NB4 (cell line): ENCODE measurements around the gene ELL.

ENCODE experiments used
- DNase-seq: peaks from one replicate; pipeline ENCODE4 v3.0.0; 2010; ENCODE audit warnings: low read depth
- H3K4me3 ChIP-seq: one replicate; pipeline ENCODE4 v1.5.1; 2011; ENCODE audit warnings: mild to moderate bottlenecking, low read depth, low read length, moderate library complexity
- MYC ChIP-seq: IDR thresholded peaks from 2 replicates; pipeline ENCODE4 v1.6.1; 2011; ENCODE audit warnings: low read depth, low read length
- POLR2A ChIP-seq: IDR thresholded peaks from 2 replicates; pipeline ENCODE4 v1.6.1; 2011; ENCODE audit warnings: mild to moderate bottlenecking; ENCODE audit not compliant: insufficient read length; ENCODE audit errors: extremely low read depth
- TF ChIP-seq, protein P1 (sequence below): IDR thresholded peaks from one replicate; pipeline ENCODE4 v1.5.1; 2012; ENCODE audit warnings: low read depth, low read length
- TF ChIP-seq, protein P2 (sequence below): IDR thresholded peaks from 2 replicates; pipeline ENCODE4 v1.6.1; 2011; ENCODE audit warnings: low read depth, low read length

Gene ELL

DNA sequence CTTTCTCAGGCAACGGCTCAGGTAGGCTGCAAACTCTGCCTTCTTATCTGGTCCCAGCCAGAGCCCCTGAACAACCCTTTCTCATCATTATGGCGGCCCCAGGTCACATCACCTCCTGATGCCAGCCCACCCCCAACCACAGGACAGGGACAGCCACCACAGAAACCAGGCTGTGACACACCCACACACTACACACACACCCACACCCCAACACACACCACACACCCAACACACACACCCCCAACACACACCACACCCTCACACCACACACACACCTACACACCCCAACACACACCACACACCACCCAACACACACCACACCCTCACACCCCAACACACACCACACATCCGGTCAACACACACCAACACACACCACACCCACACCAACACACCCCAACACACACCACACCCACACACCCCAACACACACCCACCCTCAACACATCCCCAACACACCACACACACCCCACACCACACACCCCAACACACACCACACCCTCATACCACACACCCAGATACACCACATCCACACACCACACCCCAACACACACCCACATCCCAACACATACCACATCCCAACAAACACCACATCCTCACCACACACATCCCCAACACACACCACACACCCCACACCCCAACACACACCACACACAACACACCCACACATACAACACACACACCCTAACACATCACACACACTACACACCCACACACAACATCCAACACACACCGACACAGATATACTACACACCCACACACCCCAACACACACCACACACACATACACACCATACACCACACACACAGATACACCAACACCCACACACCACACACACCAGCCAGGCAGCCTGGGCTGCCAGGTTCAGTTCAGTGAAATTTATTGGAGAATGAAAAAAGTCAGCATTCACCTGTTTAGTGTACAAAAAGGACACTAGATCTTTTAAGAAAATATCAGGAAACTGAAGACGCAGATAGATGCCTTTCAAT, 79.8 kb downstream of the ELL start:
- H3K4me3 ChIP-seq = no peak overlapping the region
- TF ChIP-seq, protein P1, sequence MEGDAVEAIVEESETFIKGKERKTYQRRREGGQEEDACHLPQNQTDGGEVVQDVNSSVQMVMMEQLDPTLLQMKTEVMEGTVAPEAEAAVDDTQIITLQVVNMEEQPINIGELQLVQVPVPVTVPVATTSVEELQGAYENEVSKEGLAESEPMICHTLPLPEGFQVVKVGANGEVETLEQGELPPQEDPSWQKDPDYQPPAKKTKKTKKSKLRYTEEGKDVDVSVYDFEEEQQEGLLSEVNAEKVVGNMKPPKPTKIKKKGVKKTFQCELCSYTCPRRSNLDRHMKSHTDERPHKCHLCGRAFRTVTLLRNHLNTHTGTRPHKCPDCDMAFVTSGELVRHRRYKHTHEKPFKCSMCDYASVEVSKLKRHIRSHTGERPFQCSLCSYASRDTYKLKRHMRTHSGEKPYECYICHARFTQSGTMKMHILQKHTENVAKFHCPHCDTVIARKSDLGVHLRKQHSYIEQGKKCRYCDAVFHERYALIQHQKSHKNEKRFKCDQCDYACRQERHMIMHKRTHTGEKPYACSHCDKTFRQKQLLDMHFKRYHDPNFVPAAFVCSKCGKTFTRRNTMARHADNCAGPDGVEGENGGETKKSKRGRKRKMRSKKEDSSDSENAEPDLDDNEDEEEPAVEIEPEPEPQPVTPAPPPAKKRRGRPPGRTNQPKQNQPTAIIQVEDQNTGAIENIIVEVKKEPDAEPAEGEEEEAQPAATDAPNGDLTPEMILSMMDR = no peak
- TF ChIP-seq POLR2A = no peak
- TF ChIP-seq, protein P2, sequence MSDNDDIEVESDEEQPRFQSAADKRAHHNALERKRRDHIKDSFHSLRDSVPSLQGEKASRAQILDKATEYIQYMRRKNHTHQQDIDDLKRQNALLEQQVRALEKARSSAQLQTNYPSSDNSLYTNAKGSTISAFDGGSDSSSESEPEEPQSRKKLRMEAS = no peak
- TF ChIP-seq MYC = no peak
- no peak for DNase-seq

DNA sequence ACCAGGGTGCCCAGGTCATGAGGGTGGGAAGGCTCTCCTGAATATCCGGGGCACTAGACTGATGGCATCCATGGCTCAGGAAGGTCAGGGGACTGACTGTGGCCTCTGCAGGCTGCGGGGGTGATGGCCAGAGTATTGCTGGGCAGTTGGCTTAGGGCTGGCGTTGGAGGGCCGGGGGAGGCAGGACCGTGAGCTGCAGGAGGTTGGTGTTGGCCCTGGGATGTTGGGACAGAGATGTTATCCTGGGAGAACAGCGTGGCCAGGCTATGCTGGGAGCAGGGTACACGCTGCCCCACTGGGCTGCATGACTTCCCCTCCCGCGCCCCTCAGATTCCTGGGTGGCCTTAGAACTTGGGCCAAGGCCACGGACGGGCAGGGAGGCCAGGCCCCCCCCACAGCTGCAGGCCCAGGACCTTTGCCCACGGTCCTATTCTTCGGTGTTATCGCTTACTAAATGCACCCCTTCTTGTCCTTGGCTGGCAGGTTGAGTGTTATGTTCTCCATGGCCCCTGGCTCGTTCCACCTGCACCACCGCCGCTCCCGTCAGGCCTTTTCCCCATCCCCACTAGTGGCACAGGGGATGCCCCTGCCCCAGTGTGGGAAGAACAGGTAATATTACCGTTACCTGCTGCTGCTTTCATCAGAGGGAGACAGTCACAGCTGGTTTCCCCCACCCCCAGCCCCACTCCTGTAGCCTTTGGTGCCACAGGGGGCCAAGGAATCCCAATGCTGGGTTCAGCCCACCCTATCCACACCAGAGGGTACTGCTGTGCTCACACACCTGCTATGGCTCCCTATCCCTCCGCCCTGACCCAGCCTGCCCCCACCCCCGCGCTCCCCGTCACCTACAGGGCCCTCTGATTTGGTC, 80.7 kb downstream of the ELL start:
- H3K4me3 ChIP-seq = no peak overlapping the region
- no peak for DNase-seq
- TF ChIP-seq, protein P1 = no peak
- TF ChIP-seq, protein P2 = no peak
- TF ChIP-seq POLR2A (no peak), MYC (no peak)

DNA sequence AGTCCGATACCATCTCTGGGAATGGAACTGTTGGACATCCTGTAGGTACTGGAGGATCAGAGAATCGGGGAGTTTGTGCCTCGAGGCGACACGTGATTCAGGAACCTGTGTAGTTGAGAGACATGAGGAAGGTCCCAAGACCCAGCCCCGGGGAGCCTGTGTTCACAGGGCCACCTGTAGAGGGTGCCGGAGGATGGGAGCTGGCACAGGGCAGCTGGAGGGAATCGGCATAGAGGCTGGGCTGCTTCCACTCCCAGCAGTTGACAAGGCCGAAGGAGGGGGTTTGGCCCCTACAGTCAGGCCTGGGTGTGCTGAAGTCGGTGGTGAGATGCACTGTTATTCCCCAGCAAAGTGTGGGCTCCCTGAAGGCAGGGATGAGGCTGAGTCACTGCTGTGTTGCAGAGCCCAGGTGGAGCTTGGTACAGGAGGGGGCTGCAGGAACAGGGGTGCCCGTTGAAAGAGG, 81.4 kb downstream of the ELL start:
- TF ChIP-seq, protein P1 = peak; percentile 29
- no peak for TF ChIP-seq POLR2A
- TF ChIP-seq, protein P2 = no peak
- H3K4me3 ChIP-seq = no peak overlapping the region
- DNase-seq = peak; percentile 60

DNA sequence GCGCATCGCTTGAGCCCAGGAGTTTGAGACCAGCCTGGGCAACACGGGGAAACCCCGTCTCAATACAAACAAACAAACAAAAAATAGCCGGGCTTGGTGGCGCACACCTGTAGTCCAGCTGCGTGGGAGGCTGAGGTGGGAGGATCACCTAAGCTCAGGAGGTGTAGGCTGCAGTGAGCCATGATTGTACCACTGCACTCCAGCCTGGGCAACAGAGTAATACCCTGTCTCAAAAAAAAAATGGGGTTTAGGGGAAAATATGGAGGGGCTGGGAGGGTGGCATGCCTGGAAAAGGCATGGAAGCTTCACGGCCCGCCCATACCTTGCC, 82.0 kb downstream of the ELL start:
- no peak for DNase-seq
- TF ChIP-seq, protein P2 = no peak
- H3K4me3 ChIP-seq = no peak overlapping the region

DNA sequence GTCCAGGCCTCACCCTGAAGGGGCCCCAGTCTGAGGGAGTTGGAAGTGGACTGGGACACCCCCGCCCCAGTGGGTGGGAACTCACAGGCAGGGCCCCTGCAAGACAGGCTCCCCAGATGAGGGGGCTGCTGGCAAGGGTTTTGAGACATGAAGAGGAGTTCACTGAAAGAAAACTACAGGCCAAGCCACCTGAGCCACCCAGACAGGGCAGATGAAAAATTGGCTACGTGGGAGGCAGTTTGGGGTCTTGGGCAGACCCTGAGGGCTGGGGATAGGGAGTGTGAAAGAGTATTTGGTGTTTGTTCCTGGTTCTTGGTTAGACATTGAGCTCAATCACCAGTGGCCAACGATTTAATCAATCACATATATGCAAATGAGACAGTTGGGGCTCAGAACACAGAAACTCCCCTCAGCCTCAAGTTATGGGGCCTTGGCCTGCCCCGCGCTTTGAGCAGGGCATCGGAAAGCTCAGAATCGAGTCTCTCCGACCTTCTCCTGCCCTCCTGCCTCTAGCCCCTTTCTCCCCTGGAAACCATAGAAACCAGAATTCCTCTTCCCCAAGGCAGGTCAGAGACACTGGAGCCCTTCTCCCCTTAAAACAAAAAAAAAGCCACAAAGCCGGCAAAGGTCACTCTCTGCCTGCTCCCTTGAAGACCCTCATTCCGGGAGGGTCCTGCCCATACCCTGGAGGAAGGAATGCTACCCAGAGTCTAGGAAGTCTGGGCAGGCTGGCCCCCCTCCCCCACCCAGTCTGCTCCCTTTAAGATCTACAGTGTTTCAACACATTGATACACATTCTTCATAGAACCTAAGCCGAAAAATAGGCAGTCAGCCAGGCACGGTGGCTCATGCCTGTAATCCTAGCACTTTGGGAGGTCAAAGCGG, 82.6 kb downstream of the ELL start:
- no peak for DNase-seq
- no peak overlapping the region for H3K4me3 ChIP-seq
- TF ChIP-seq, protein P2 = no peak
- TF ChIP-seq POLR2A (no peak), MYC (no peak)
- TF ChIP-seq, protein P1 = no peak
